ENCODE results near the gene ZNF429.
"Not testable (repeated sequence)": the region's sequence is repeated elsewhere in the genome, so short reads cannot be mapped to it uniquely, and the experiment has no call there.

Gene ZNF429

DNA sequence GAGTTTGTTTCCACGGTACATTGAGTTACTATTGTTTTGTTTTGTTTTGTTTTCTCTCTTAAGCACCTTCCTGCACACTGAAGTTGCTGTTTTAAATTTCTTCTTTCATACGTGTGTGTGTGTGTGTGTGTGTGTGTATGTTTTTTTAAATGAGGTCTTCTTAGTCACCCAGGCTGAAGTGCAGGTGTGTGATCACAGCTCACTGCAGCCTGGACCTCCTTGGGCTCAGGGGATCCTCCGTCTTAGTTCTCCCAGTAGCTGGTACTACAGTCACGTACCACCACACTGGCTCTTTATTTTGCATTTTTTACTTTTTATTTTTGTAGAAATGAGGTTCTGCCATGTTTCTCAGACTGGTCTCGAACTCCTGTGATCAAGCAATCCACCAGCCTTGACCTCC is 20.8 kb upstream of the ZNF429 start:
- Histone ChIP-seq H3K27me3 (ENCODE audit: control insufficient read depth, insufficient read depth, low read length) (no peaks in the 10 kb centered on the region), H3K4me1 (ENCODE audit: control insufficient read depth, insufficient read depth, low read length) (no peaks in the 10 kb centered on the region), H3K9ac (ENCODE audit: low read depth, low read length) (no peak overlapping the region), H3K4me3 (ENCODE audit: low read depth, low read length) (no peak overlapping the region), H3K36me3 (ENCODE audit: control insufficient read depth, insufficient read depth, low read length) (peaks cover 11% of the 10 kb centered on the region), H3K9me3 (ENCODE audit: control insufficient read depth, insufficient read depth, low read length) (no peaks in the 10 kb centered on the region)

- Histone ChIP-seq H3K9ac (ENCODE audit: low read depth, low read length) (no peak overlapping the region), H3K4me1 (ENCODE audit: control insufficient read depth, insufficient read depth, low read length) (no peaks in the 10 kb centered on the region), H3K36me3 (ENCODE audit: control insufficient read depth, insufficient read depth, low read length) (peaks cover 19% of the 10 kb centered on the region), H3K9me3 (ENCODE audit: control insufficient read depth, insufficient read depth, low read length) (no peaks in the 10 kb centered on the region), H3K27me3 (ENCODE audit: control insufficient read depth, insufficient read depth, low read length) (no peaks in the 10 kb centered on the region), H3K4me3 (ENCODE audit: low read depth, low read length) (no peak overlapping the region)
Measured at GRCh38 chr19:21485926-21486325, 19.5 kb upstream of the ZNF429 start.

GRCh38 chr19:21487969-21488368 is 17.4 kb upstream of the ZNF429 start:
- no peaks in the 10 kb centered on the region for H3K4me1 ChIP-seq (ENCODE audit: control insufficient read depth, insufficient read depth, low read length)
- no peaks in the 10 kb centered on the region for H3K9me3 ChIP-seq (ENCODE audit: control insufficient read depth, insufficient read depth, low read length)
- no peak overlapping the region for H3K9ac ChIP-seq (ENCODE audit: low read depth, low read length)
- no peaks in the 10 kb centered on the region for H3K27me3 ChIP-seq (ENCODE audit: control insufficient read depth, insufficient read depth, low read length)
- no peak overlapping the region for H3K4me3 ChIP-seq (ENCODE audit: low read depth, low read length)
- H3K36me3 ChIP-seq (ENCODE audit: control insufficient read depth, insufficient read depth, low read length), result peaks cover 19% of the 10 kb centered on the region

- Histone ChIP-seq H3K36me3 (ENCODE audit: control insufficient read depth, insufficient read depth, low read length) (peaks cover 18% of the 10 kb centered on the region), H3K9me3 (ENCODE audit: control insufficient read depth, insufficient read depth, low read length) (no peaks in the 10 kb centered on the region), H3K9ac (ENCODE audit: low read depth, low read length) (no peak overlapping the region), H3K27me3 (ENCODE audit: control insufficient read depth, insufficient read depth, low read length) (no peaks in the 10 kb centered on the region), H3K4me3 (ENCODE audit: low read depth, low read length) (no peak overlapping the region), H3K4me1 (ENCODE audit: control insufficient read depth, insufficient read depth, low read length) (no peaks in the 10 kb centered on the region)
Measured at GRCh38 chr19:21491146-21491545, 14.3 kb upstream of the ZNF429 start.

- Histone ChIP-seq H3K36me3 (ENCODE audit: control insufficient read depth, insufficient read depth, low read length) (peaks cover 26% of the 10 kb centered on the region), H3K4me1 (ENCODE audit: control insufficient read depth, insufficient read depth, low read length) (no peaks in the 10 kb centered on the region), H3K27me3 (ENCODE audit: control insufficient read depth, insufficient read depth, low read length) (no peaks in the 10 kb centered on the region), H3K9ac (ENCODE audit: low read depth, low read length) (no peak overlapping the region), H3K4me3 (ENCODE audit: low read depth, low read length) (no peak overlapping the region), H3K9me3 (ENCODE audit: control insufficient read depth, insufficient read depth, low read length) (no peaks in the 10 kb centered on the region)
Measured at GRCh38 chr19:21492947-21493906, 12.2 kb upstream of the ZNF429 start.

- no peak overlapping the region for H3K4me3 ChIP-seq (ENCODE audit: low read depth, low read length)
- H3K9ac ChIP-seq (ENCODE audit: low read depth, low read length), result no peak overlapping the region
- peaks cover 18% of the 10 kb centered on the region for H3K36me3 ChIP-seq (ENCODE audit: control insufficient read depth, insufficient read depth, low read length)
- H3K4me1 ChIP-seq (ENCODE audit: control insufficient read depth, insufficient read depth, low read length), result no peaks in the 10 kb centered on the region
- no peaks in the 10 kb centered on the region for H3K9me3 ChIP-seq (ENCODE audit: control insufficient read depth, insufficient read depth, low read length)
- no peaks in the 10 kb centered on the region for H3K27me3 ChIP-seq (ENCODE audit: control insufficient read depth, insufficient read depth, low read length)
Measured at GRCh38 chr19:21496876-21497275, 8.5 kb upstream of the ZNF429 start.

GRCh38 chr19:21498651-21499050 is 6.8 kb upstream of the ZNF429 start:
- Histone ChIP-seq H3K36me3 (ENCODE audit: control insufficient read depth, insufficient read depth, low read length) (peaks cover 14% of the 10 kb centered on the region), H3K4me3 (ENCODE audit: low read depth, low read length) (no peak overlapping the region), H3K4me1 (ENCODE audit: control insufficient read depth, insufficient read depth, low read length) (no peaks in the 10 kb centered on the region), H3K27me3 (ENCODE audit: control insufficient read depth, insufficient read depth, low read length) (no peaks in the 10 kb centered on the region), H3K9ac (ENCODE audit: low read depth, low read length) (no peak overlapping the region), H3K9me3 (ENCODE audit: control insufficient read depth, insufficient read depth, low read length) (no peaks in the 10 kb centered on the region)

DNA sequence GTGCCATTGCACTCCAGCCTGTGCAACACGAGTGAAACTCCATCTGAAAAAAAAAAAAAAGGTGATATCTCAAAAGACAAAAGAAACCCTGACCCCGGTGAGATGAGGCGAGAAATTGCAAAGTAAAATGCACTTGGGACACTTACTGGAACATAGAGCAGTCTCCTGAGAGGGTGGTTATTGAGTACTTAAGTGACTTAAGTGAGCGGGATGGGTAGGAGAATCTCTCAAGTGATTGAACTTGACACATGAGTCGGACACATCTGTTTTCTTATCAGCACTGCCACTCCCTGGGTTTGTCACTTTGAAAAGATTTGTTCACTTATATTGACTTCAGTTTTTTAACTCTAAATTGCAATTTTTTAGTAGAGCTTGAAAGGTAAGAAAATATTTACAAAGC is 2.8 kb downstream of the ZNF429 start:
- H3K36me3 ChIP-seq (ENCODE audit: control insufficient read depth, insufficient read depth, low read length), result no peaks in the 10 kb centered on the region
- H3K4me3 ChIP-seq (ENCODE audit: low read depth, low read length), result no peak overlapping the region
- H3K27me3 ChIP-seq (ENCODE audit: control insufficient read depth, insufficient read depth, low read length), result no peaks in the 10 kb centered on the region

GRCh38 chr19:21511058-21511457 is 5.7 kb downstream of the ZNF429 start:
- not testable (repeated sequence) for H3K27me3 ChIP-seq (ENCODE audit: control insufficient read depth, insufficient read depth, low read length); H3K4me3 ChIP-seq (ENCODE audit: low read depth, low read length); H3K9ac ChIP-seq (ENCODE audit: low read depth, low read length); H3K4me1 ChIP-seq (ENCODE audit: control insufficient read depth, insufficient read depth, low read length); H3K36me3 ChIP-seq (ENCODE audit: control insufficient read depth, insufficient read depth, low read length); H3K9me3 ChIP-seq (ENCODE audit: control insufficient read depth, insufficient read depth, low read length)

More for the DNA sequence above, 2.8 kb downstream of the ZNF429 start:
- no peak overlapping the region for H3K9ac ChIP-seq (ENCODE audit: low read depth, low read length)
- no peaks in the 10 kb centered on the region for H3K4me1 ChIP-seq (ENCODE audit: control insufficient read depth, insufficient read depth, low read length)
- no peaks in the 10 kb centered on the region for H3K9me3 ChIP-seq (ENCODE audit: control insufficient read depth, insufficient read depth, low read length)

- H3K4me1 ChIP-seq (ENCODE audit: control insufficient read depth, insufficient read depth, low read length); H3K36me3 ChIP-seq (ENCODE audit: control insufficient read depth, insufficient read depth, low read length); H3K27me3 ChIP-seq (ENCODE audit: control insufficient read depth, insufficient read depth, low read length); H3K4me3 ChIP-seq (ENCODE audit: low read depth, low read length); H3K9me3 ChIP-seq (ENCODE audit: control insufficient read depth, insufficient read depth, low read length); H3K9ac ChIP-seq (ENCODE audit: low read depth, low read length): not testable (repeated sequence)
Measured at GRCh38 chr19:21512609-21513008, 7.2 kb downstream of the ZNF429 start.

DNA sequence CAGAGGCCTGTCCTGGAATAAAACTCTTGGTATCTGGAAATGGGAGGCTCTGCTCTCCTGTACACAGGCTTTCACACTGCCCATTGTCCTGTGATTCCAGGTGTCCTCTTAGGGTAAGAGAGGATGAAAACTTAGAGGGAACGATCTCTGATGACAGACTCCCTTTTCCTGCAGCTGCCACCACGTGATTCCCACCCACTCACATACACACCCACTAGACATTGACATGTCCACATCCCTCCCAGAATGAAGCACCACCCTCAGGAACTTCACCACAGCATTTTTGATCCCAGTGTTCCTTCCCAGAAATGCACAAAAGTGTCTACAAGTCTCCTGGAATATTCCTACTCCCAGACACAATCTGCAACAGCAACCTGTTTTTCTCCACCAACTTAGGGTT is 8.2 kb downstream of the ZNF429 start:
- H3K4me1 ChIP-seq (ENCODE audit: control insufficient read depth, insufficient read depth, low read length), result no peaks in the 10 kb centered on the region
- no peaks in the 10 kb centered on the region for H3K36me3 ChIP-seq (ENCODE audit: control insufficient read depth, insufficient read depth, low read length)
- peaks cover 8% of the 10 kb centered on the region for H3K9me3 ChIP-seq (ENCODE audit: control insufficient read depth, insufficient read depth, low read length)
- H3K27me3 ChIP-seq (ENCODE audit: control insufficient read depth, insufficient read depth, low read length), result no peaks in the 10 kb centered on the region
- no peak overlapping the region for H3K9ac ChIP-seq (ENCODE audit: low read depth, low read length)
- H3K4me3 ChIP-seq (ENCODE audit: low read depth, low read length), result no peak overlapping the region

DNA sequence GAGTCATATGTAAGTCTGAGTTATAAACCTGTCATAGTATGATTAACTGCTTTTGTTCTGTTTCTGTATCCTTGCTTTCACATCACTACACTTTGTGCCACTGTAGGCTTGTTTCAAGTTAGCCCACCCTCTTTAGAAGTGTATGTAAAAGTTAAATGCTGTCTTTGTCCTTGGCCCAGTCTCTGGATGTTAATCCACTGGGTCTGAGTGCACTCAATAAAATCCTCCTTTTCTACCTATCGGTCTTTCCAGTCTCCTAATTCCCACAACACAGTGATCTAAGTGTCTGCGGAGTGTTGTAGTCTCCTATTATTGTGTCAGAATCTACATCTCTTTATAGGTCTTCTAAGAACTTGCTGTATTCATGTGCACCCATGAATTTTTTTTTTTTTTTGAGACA is 14.1 kb downstream of the ZNF429 start:
- H3K9ac ChIP-seq (ENCODE audit: low read depth, low read length), result no peak overlapping the region
- no peak overlapping the region for H3K4me3 ChIP-seq (ENCODE audit: low read depth, low read length)
- H3K27me3 ChIP-seq (ENCODE audit: control insufficient read depth, insufficient read depth, low read length), result no peaks in the 10 kb centered on the region
- no peaks in the 10 kb centered on the region for H3K36me3 ChIP-seq (ENCODE audit: control insufficient read depth, insufficient read depth, low read length)
- H3K4me1 ChIP-seq (ENCODE audit: control insufficient read depth, insufficient read depth, low read length), result no peaks in the 10 kb centered on the region
- H3K9me3 ChIP-seq (ENCODE audit: control insufficient read depth, insufficient read depth, low read length), result peaks cover 21% of the 10 kb centered on the region

All from iPS-15b (cell line).